Activated T-cell treated with anti-CD3 and anti-CD28 coated beads for 24 hours (primary cell): ENCODE measurements around the gene TMEM198.

Source experiments
- DNase-seq: peaks from one replicate; pipeline ENCODE4 v3.0.0-alpha.2; 2020; ENCODE audit warnings: low read depth

The TMEM198 gene

GRCh38 chr2:219581346-219581745 lies 37.5 kb downstream of the TMEM198 start:
- no peak for DNase-seq

- no peak for DNase-seq
These were observed 47.3 kb downstream of the TMEM198 start for GRCh38 chr2:219591091-219591490.

- DNase-seq, result no peak
These were observed 48.9 kb downstream of the TMEM198 start for GRCh38 chr2:219592736-219593135.

- DNase-seq, result no peak
These were observed 49.3 kb downstream of the TMEM198 start for GRCh38 chr2:219593154-219593553.

GRCh38 chr2:219595256-219595655 lies 51.4 kb downstream of the TMEM198 start:
- DNase-seq, result no peak

- DNase-seq, result no peak
These were observed 53.2 kb downstream of the TMEM198 start for GRCh38 chr2:219596954-219597551.

- peak; percentile 89 for DNase-seq
These were observed 53.9 kb downstream of the TMEM198 start, which contains the start of gene STK11IP for GRCh38 chr2:219597552-219598307. Gene STK11IP (plus strand): TSS chr2:219597857. CDS start chr2:219598120, 263 bp downstream.

GRCh38 chr2:219598308-219599078 lies 54.7 kb downstream of the TMEM198 start:
- DNase-seq, result no peak
